Stimulated activated naive CD8-positive, alpha-beta T cell treated with anti-CD3 and anti-CD28 coated beads, Interleukin-15, Interleukin-2, amounts not matched to agents 100 ng/mL and 50 ng/mL, for 24 hours (primary cell): ENCODE results near the gene MKNK2.
A peak's percentile ranks its signal among the peaks of the same experiment; 100 is the strongest.

Source experiments
- H3K27ac Mint-ChIP-seq: one replicate; pipeline ENCODE4 v1.8.0; 2021; ENCODE audit warnings: mild to moderate bottlenecking, mixed read lengths
- H3K27me3 Mint-ChIP-seq: one replicate; pipeline ENCODE4 v1.8.0; 2021; ENCODE audit warnings: mixed read lengths
- H3K36me3 Mint-ChIP-seq: one replicate; pipeline ENCODE4 v1.8.0; 2021; ENCODE audit warnings: low read depth, mixed read lengths
- H3K4me1 Mint-ChIP-seq: one replicate; pipeline ENCODE4 v1.8.0; 2021; ENCODE audit warnings: low read depth, mixed read lengths
- H3K4me3 Mint-ChIP-seq: one replicate; pipeline ENCODE4 v1.8.0; 2021; ENCODE audit warnings: mild to moderate bottlenecking, mixed read lengths
- H3K9me3 Mint-ChIP-seq: one replicate; pipeline ENCODE4 v1.8.0; 2021; ENCODE audit warnings: mixed read lengths

The MKNK2 gene

DNA sequence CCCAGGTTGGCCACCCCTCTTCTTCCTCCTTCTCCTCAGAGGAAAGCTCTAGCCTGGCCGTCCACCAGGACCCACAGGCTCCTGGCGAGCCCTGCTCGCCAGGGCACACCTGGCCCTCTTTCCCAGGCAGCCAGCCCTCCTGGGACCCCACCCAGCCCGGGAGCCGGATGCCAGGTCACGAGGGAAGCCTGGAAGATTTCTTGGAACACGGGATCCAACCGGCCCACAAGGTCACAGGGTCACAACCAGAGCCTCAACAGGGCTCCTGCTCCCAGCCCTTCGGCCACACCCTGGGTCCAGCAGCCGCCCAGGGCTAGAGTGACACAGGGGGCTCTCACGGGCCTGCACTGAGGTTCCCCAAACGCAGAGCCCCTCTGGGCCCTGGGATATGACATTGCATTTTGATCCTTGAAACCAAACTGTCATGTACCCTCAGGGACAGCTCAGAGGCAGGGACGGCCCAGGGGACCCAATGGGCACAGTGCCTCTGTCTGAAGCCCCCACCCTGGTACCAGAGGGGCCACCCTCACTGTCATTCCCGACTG lies 5.5 kb downstream of the MKNK2 start:
- H3K4me3 Mint-ChIP-seq = no peak overlapping the region
- H3K36me3 Mint-ChIP-seq = peaks cover 3% of the 10 kb centered on the region
- H3K27ac Mint-ChIP-seq = no peak overlapping the region

DNA sequence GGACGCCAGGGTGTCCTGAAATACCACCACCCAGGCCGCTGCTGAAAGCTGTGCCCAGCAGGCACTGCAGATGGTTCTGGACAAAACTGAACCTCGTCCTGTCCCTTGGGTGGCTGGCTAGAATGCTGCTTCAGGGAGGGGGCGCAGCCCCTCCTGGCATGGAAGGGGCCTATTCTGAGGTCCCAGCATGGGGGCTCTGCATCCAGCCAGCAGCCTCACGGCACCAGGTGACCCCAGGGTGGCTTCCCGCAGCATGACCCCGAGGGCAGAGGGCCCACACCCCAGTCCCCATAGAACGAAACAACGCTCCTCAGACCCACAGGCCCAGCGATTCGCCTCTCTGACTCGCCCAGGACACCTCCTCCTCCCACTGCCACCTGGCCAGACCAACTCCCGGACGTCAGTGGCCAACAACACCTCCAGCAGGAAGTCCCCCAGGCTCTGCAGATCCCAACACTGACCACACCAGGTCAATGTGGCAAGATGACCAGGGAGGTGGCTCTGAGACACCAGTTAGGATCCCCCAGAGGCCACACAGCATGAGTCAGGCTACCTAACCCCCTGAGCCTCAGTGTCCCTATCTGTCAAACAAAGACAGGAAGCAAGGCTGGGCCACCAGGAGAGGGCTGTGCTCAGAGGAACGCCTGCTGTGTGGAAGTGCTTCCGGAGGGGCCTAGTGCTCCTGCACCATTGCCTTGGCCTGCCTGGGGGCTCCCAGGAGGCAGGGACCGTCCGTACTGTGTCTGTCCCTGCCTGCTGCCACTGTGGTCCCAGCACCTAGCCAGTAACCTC lies 6.1 kb downstream of the MKNK2 start:
- Mint-ChIP-seq H3K36me3 (peaks cover 6% of the 10 kb centered on the region), H3K4me3 (no peak overlapping the region), H3K9me3 (no peaks in the 10 kb centered on the region), H3K27me3 (no peaks in the 10 kb centered on the region), H3K4me1 (peaks cover 46% of the 10 kb centered on the region), H3K27ac (peak overlapping the region; percentile 68)

More for the DNA sequence above, 5.5 kb downstream of the MKNK2 start:
- H3K4me1 Mint-ChIP-seq = peaks cover 46% of the 10 kb centered on the region
- H3K9me3 Mint-ChIP-seq = no peaks in the 10 kb centered on the region
- no peaks in the 10 kb centered on the region for H3K27me3 Mint-ChIP-seq

- peaks cover 39% of the 10 kb centered on the region for H3K4me1 Mint-ChIP-seq
- no peaks in the 10 kb centered on the region for H3K9me3 Mint-ChIP-seq
- peak overlapping the region; percentile 81 for H3K27ac Mint-ChIP-seq
- H3K36me3 Mint-ChIP-seq = peaks cover 6% of the 10 kb centered on the region
- H3K27me3 Mint-ChIP-seq = no peaks in the 10 kb centered on the region
- no peak overlapping the region for H3K4me3 Mint-ChIP-seq
These were observed 6.9 kb downstream of the MKNK2 start for GRCh38 chr19:2043961-2044708.

GRCh38 chr19:2043251-2043641 lies 7.8 kb downstream of the MKNK2 start:
- H3K9me3 Mint-ChIP-seq = no peaks in the 10 kb centered on the region
- no peaks in the 10 kb centered on the region for H3K27me3 Mint-ChIP-seq
- H3K4me1 Mint-ChIP-seq = peaks cover 35% of the 10 kb centered on the region
- H3K36me3 Mint-ChIP-seq = peaks cover 6% of the 10 kb centered on the region
- peak overlapping the region; percentile 72 for H3K4me3 Mint-ChIP-seq
- peak overlapping the region; percentile 81 for H3K27ac Mint-ChIP-seq

DNA sequence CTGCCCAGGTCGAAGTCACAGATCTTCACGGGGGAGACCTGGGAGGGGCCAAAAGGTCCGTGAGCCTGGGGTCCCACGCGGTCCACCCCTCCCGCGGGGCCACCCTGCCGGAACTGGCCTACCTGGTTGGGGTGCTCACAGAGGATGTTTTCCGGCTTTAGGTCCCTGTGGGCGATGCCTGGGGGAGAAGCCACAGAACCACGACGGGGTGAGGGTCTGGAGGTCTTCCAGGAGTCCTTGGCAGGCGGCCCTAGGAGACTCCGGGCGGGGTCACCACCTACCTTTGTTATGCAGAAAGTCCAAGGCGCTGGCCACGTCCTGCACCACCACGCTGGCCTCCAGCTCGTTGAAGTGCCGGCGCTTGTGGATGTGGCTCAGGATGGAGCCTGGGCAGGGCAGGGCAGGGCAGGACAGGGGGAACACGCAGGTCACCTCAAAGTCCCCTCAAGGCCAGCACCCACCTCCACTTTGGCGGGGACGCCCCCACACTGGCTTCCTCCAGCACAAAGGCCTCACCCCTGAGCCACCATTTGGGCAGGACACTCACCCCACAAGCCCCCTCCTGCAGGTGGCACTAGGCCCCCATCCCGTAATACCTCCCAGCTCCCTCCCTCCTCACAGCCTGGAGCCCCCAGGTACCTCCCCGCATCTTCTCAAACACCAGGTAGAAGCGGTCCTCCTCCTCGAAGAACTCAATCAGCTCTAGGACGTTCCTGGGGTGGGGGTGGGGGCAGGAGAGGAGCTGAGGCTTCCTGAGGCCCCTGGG lies 8.4 kb downstream of the MKNK2 start:
- Mint-ChIP-seq H3K9me3 (no peaks in the 10 kb centered on the region), H3K4me3 (peak overlapping the region; percentile 72), H3K27me3 (no peaks in the 10 kb centered on the region), H3K36me3 (peaks cover 6% of the 10 kb centered on the region), H3K4me1 (peaks cover 33% of the 10 kb centered on the region), H3K27ac (peak overlapping the region; percentile 81)

DNA sequence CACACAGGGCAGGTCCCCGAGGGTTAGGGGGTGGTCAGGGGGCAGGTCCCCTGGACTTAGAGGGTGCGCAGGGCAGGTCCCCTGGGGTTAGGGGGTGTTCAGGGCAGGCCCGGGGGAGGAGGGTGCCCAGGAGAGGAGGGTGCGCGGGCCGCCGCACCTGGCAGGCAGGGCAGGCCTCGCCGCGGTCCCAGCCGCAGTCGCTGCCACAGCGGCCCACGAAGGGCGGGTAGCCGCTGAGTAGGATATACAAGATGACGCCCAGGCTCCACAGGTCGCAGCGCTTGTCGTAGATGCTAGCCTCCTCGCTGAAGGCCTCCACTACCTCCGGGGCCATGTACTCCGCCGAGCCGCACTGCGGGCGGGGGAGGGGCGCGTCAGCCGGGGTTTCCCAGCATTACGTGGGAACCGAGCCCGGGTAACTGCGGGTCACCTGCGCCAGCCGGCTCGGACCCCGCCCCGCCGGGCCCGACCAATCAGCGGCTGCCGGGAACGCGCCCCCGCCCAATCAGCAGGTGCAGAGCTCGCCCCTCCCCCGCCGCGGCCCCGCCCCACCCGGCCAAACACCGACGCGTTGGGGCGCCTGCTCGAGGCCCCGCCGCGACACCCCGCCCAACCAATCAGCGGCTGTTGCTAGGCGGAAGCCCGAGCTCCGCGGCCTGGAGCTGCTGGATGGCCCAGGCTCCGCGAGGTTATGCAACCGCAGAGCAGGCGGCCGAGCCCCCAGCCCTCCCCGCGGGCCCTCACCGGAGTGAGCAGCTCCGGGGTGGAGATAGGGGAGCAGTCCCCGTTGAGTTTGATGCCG lies 9.2 kb downstream of the MKNK2 start:
- H3K27me3 Mint-ChIP-seq = no peaks in the 10 kb centered on the region
- peak overlapping the region; percentile 74 for H3K4me3 Mint-ChIP-seq
- peaks cover 25% of the 10 kb centered on the region for H3K4me1 Mint-ChIP-seq
- H3K9me3 Mint-ChIP-seq = no peaks in the 10 kb centered on the region
- H3K27ac Mint-ChIP-seq = peak overlapping the region; percentile 81
- H3K36me3 Mint-ChIP-seq = peaks cover 6% of the 10 kb centered on the region

GRCh38 chr19:2041433-2041682 lies 9.7 kb downstream of the MKNK2 start:
- peak overlapping the region; percentile 74 for H3K4me3 Mint-ChIP-seq
- peaks cover 6% of the 10 kb centered on the region for H3K36me3 Mint-ChIP-seq
- H3K4me1 Mint-ChIP-seq = peaks cover 23% of the 10 kb centered on the region
- H3K27ac Mint-ChIP-seq = peak overlapping the region; percentile 55
- no peaks in the 10 kb centered on the region for H3K9me3 Mint-ChIP-seq
- H3K27me3 Mint-ChIP-seq = no peaks in the 10 kb centered on the region

DNA sequence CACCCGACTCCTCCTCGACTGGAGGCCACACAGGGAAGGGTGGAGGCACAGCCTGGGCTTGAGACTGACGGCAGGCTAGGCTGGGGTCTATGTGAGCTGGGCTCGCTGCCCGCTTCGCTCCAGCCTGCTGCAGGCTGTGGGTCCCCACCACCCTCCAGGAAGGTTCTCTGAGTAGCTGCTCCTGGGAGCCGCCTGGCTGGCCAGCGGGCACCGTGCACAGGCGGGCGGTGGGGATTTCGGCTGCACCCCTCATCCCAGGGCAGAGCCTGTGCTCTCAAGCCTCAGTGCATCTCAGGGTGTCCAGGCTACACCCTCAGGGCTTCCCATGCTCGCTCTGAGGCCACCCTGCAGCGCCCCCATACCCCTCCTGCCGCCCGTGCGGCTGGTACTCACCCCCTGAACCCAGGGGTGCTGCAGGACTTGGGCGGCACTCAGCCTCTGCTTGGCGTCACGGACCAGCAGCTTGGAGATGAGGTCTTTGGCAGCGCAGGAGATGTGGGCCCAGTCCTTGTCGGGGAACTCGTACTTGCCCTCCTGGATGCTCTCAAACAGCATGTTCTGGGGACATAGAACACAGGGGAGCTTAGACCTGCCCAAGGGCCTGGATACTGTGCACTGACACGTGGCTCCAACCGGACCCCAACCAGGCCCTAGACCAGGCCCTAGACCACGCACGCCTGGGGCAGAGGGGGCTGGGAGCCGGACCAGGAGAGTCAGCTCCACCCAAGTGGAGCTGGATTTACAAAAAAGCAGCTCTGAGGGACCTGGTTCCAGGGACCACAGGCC lies 10.2 kb downstream of the MKNK2 start:
- no peaks in the 10 kb centered on the region for H3K27me3 Mint-ChIP-seq
- peak overlapping the region; percentile 74 for H3K4me3 Mint-ChIP-seq
- H3K9me3 Mint-ChIP-seq = no peaks in the 10 kb centered on the region
- peaks cover 6% of the 10 kb centered on the region for H3K36me3 Mint-ChIP-seq
- peak overlapping the region; percentile 55 for H3K27ac Mint-ChIP-seq
- H3K4me1 Mint-ChIP-seq = peaks cover 23% of the 10 kb centered on the region

- H3K36me3 Mint-ChIP-seq = peaks cover 6% of the 10 kb centered on the region
- H3K9me3 Mint-ChIP-seq = no peaks in the 10 kb centered on the region
- peaks cover 26% of the 10 kb centered on the region for H3K4me1 Mint-ChIP-seq
- H3K27ac Mint-ChIP-seq = no peak overlapping the region
- no peak overlapping the region for H3K4me3 Mint-ChIP-seq
- no peaks in the 10 kb centered on the region for H3K27me3 Mint-ChIP-seq
These were observed 10.9 kb downstream of the MKNK2 start for GRCh38 chr19:2039959-2040646.

DNA sequence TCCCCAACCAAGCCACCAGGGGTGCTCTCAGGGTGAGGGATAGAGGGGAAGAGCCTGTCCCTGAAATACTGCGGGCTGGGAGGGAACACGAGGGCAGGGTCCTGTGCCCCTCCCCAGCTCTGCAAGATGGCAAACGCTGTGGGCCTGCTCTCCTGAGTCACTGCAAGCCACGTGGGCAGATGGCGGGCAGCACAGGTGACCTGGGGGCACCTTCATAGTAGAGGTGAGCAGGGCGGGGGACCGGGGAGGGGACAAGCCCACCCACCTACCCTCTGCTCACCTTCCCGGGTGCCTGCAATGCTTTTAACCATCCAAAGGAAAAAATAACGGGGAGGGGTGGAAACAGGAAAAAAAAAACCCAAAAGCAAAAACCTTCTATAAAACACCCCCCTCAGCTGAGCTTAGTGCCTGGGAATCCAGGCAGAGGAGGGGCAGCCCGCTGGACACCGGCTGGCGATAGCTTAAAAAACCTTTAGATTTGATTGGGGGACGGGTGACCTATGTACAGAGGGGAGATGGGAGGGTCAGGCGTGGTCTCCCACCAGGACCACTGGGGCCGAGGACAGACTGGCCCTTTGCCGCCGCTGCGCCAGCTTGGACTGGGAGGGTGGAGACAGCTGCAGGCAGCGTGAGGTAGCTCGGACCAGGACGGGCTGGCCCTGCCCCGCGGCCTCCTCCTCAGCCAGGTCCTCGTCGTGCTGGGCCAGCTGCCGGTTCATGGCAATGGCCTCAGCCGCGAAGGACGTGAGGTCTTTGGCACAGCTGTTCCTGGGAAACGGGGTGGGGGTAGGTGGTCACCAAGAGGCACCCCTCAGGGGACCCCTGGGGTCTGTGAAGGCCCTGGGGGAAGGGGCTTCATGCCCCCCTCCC lies 11.7 kb downstream of the MKNK2 start:
- H3K27me3 Mint-ChIP-seq = no peaks in the 10 kb centered on the region
- no peak overlapping the region for H3K4me3 Mint-ChIP-seq
- H3K36me3 Mint-ChIP-seq = peaks cover 6% of the 10 kb centered on the region
- no peak overlapping the region for H3K27ac Mint-ChIP-seq
- H3K9me3 Mint-ChIP-seq = no peaks in the 10 kb centered on the region
- H3K4me1 Mint-ChIP-seq = peaks cover 26% of the 10 kb centered on the region

GRCh38 chr19:2038284-2039088 lies 12.6 kb downstream of the MKNK2 start:
- H3K27ac Mint-ChIP-seq = no peak overlapping the region
- H3K27me3 Mint-ChIP-seq = no peaks in the 10 kb centered on the region
- H3K4me3 Mint-ChIP-seq = no peak overlapping the region
- no peaks in the 10 kb centered on the region for H3K9me3 Mint-ChIP-seq
- H3K36me3 Mint-ChIP-seq = peaks cover 5% of the 10 kb centered on the region
- H3K4me1 Mint-ChIP-seq = peaks cover 24% of the 10 kb centered on the region

DNA sequence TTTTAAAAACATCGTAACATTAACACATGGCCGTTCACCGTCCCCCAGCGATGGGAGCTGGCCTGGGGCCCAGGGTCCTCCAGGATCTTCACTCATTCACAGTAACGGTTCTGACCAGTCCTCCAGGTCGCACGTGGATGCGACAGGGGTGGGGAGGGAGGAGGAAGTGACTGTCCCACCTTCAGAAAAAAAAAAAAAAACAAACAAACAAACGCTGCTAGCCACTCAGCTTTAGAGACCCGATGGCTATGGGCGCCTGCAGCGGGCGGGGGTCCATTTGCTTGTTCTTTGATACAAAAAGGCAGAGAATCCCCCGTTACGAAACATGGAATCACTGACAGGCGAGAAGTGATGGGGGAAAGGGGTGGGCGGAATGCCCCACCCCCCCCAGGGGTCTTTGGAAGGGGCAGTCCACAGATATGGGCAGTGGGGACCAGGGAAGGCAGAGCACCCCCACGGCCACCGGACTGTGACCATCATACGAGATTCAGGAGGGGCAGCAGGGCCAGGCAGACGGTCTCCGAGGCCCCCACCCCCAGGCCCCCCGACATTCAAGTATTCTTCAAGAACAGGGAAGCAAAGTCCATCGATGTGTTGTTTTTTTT lies 13.3 kb downstream of the MKNK2 start:
- Mint-ChIP-seq H3K27me3 (no peaks in the 10 kb centered on the region), H3K9me3 (no peaks in the 10 kb centered on the region), H3K27ac (no peak overlapping the region), H3K4me3 (no peak overlapping the region), H3K4me1 (peaks cover 24% of the 10 kb centered on the region), H3K36me3 (peaks cover 4% of the 10 kb centered on the region)
